Neuron (in vitro differentiated cells): ENCODE measurements around the gene GUCY1A1.
"Not testable (repeated sequence)": the region's sequence is repeated elsewhere in the genome, so short reads cannot be mapped to it uniquely, and the experiment has no call there.

Source experiments
- H2AFZ ChIP-seq: one replicate; pipeline ENCODE4 v1.6.1; 2013; ENCODE audit warnings: low read depth, mild to moderate bottlenecking, inconsistent platforms, low read length, moderate library complexity
- H3K27me3 ChIP-seq: one replicate; pipeline ENCODE4 v1.6.1; 2013; ENCODE audit warnings: low read length; ENCODE audit not compliant: insufficient read depth
- H3K36me3 ChIP-seq: one replicate; pipeline ENCODE4 v1.6.1; 2013; ENCODE audit warnings: low read length; ENCODE audit not compliant: insufficient read depth
- H3K4me1 ChIP-seq: one replicate; pipeline ENCODE4 v1.6.1; 2013; ENCODE audit warnings: low read length; ENCODE audit not compliant: insufficient read depth
- H3K4me3 ChIP-seq: 2 replicates; pipeline ENCODE4 v1.5.1; 2013; ENCODE audit warnings: mild to moderate bottlenecking, low read length, moderate library complexity
- H3K9me3 ChIP-seq: one replicate; pipeline ENCODE4 v1.6.1; 2013; ENCODE audit warnings: low read length

GUCY1A1 gene

GRCh38 chr4:155643087-155643486 is 23.6 kb upstream of the GUCY1A1 start:
- peaks cover 6% of the 10 kb centered on the region for H3K4me1 ChIP-seq
- no peaks in the 10 kb centered on the region for H3K36me3 ChIP-seq
- H3K4me3 ChIP-seq, result no peak overlapping the region
- H2AFZ ChIP-seq, result no peak overlapping the region
- no peaks in the 10 kb centered on the region for H3K9me3 ChIP-seq
- H3K27me3 ChIP-seq, result no peaks in the 10 kb centered on the region

DNA sequence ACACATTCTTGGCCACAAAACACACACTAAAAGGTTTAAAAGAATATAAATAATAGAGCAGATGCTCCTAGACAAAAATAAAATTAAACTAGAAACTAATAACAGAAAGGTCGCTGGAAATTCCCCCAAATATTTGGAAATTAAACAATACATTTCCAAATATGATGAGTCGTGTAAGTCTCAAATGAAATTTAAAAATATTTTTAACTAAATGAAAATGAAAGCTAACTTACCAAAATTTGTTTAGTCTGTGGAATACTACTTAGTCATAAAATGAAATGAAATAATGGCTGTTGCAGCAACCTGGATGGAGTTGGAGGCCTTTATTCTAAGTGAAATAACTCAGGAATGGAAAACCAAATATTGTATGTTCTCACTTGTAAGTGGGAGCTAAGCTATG is 20.6 kb upstream of the GUCY1A1 start:
- no peaks in the 10 kb centered on the region for H3K9me3 ChIP-seq
- H3K4me3 ChIP-seq, result no peak overlapping the region
- no peaks in the 10 kb centered on the region for H3K36me3 ChIP-seq
- no peaks in the 10 kb centered on the region for H3K27me3 ChIP-seq
- no peak overlapping the region for H2AFZ ChIP-seq
- H3K4me1 ChIP-seq, result no peaks in the 10 kb centered on the region

DNA sequence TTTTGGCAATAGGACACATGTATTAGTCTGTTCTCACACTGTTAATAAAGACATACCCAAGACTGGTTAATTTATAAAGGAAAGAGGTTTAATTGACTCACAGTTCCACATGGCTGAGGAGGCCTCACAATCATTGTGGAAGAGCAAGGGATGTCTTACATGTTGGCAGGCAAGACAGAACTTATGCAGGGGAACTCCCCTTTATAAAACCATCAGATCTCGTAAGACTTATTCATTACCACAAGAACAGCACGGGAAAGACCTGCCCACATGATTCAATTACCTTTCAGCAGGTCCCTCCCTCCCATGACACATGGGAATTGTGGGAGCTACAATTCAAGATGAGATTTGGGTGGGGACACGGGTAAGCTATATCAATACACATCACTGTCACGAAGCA is 15.9 kb upstream of the GUCY1A1 start:
- H3K4me3 ChIP-seq, H2AFZ ChIP-seq, H3K27me3 ChIP-seq, H3K36me3 ChIP-seq, H3K9me3 ChIP-seq, H3K4me1 ChIP-seq: not testable (repeated sequence)

- Histone ChIP-seq H3K27me3 (no peaks in the 10 kb centered on the region), H3K4me1 (no peaks in the 10 kb centered on the region), H3K36me3 (no peaks in the 10 kb centered on the region), H3K9me3 (no peaks in the 10 kb centered on the region), H2AFZ (no peak overlapping the region), H3K4me3 (no peak overlapping the region)
Measured at GRCh38 chr4:155653052-155653451, 13.6 kb upstream of the GUCY1A1 start.

GRCh38 chr4:155656025-155656424 is 10.6 kb upstream of the GUCY1A1 start:
- H3K36me3 ChIP-seq, result no peaks in the 10 kb centered on the region
- H3K9me3 ChIP-seq, result no peaks in the 10 kb centered on the region
- no peak overlapping the region for H2AFZ ChIP-seq
- no peaks in the 10 kb centered on the region for H3K4me1 ChIP-seq
- H3K4me3 ChIP-seq, result no peak overlapping the region
- peaks cover 2% of the 10 kb centered on the region for H3K27me3 ChIP-seq

GRCh38 chr4:155657169-155657568 is 9.5 kb upstream of the GUCY1A1 start:
- H3K36me3 ChIP-seq, result no peaks in the 10 kb centered on the region
- no peak overlapping the region for H2AFZ ChIP-seq
- peaks cover 2% of the 10 kb centered on the region for H3K27me3 ChIP-seq
- H3K4me1 ChIP-seq, result no peaks in the 10 kb centered on the region
- no peak overlapping the region for H3K4me3 ChIP-seq
- no peaks in the 10 kb centered on the region for H3K9me3 ChIP-seq

DNA sequence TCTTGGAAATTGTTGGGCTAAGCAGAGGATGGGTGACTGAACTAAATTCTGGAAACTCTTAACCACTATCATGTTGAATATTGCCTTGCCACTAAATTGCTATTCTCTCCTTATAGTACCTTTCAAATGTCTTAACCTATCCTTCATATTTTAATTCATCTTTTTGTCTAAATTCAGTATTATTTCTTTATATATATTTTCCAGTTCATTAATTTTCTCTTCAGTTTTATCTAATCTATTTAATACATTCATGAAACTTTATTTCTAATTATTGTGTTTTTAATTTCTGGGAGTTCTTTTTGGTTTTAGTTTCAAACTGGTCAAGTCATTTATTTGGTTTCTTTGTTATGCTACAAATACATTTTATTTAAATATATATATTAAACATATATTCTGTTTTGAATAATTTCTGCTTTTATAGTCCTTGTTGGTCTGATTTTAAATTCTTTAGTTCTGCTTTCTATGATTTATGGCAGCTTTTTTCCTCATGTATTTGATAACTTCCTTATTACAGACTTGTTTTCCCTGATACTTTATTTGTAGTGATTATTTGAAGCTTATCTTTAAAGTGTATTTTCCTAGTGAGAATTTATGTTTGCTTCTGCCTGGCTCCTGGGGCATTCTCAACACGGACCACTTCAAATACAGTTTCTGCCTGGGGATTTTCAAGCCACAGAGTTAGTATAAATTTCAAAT is 8.5 kb upstream of the GUCY1A1 start:
- Histone ChIP-seq H3K36me3 (no peaks in the 10 kb centered on the region), H3K9me3 (no peaks in the 10 kb centered on the region), H3K27me3 (peaks cover 2% of the 10 kb centered on the region), H3K4me1 (no peaks in the 10 kb centered on the region), H3K4me3 (no peak overlapping the region), H2AFZ (no peak overlapping the region)

DNA sequence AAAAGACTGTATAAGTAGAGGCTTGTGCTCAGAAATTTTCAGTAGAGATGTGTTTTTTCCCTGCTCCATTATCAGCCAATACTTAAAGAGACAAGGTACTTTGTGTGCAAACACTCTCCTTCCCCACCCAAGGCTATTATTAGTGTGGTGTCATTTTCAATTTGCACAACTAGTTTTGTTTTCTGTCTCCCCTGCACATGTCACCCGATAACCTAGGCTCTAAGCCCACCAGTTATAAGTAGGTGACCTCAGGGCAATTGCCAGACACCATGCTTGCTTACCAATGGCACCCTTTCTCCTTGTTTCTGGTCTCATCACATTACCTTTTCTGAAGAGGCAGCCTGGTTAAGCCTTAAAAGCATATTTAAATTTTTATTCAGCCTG is 8.0 kb upstream of the GUCY1A1 start:
- no peaks in the 10 kb centered on the region for H3K9me3 ChIP-seq
- H3K27me3 ChIP-seq, result peaks cover 2% of the 10 kb centered on the region
- no peaks in the 10 kb centered on the region for H3K36me3 ChIP-seq
- no peaks in the 10 kb centered on the region for H3K4me1 ChIP-seq
- H3K4me3 ChIP-seq, result no peak overlapping the region
- H2AFZ ChIP-seq, result no peak overlapping the region

DNA sequence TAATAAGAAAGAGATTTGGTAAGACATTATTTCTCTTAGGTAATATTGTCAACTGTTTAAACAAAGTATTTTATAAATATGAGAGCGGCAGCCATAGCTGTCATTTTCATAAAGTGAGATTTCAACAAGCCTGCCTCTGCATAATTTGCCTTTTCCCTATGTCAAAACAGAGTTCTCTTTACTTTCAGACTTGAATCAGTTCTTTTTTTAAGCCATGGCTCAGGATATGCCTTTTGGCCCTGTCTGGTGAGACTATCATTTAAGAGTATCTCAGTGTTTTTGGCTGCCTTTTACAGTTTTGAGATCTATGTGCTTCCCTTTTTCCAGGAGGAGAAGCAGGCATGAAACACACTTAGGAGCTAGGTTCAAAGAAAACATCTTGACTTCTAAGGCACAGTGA is 7.5 kb upstream of the GUCY1A1 start:
- no peaks in the 10 kb centered on the region for H3K4me1 ChIP-seq
- H3K4me3 ChIP-seq, result no peak overlapping the region
- no peaks in the 10 kb centered on the region for H3K36me3 ChIP-seq
- H3K27me3 ChIP-seq, result peaks cover 2% of the 10 kb centered on the region
- no peaks in the 10 kb centered on the region for H3K9me3 ChIP-seq
- H2AFZ ChIP-seq, result no peak overlapping the region

GRCh38 chr4:155660436-155660835 is 6.2 kb upstream of the GUCY1A1 start:
- no peaks in the 10 kb centered on the region for H3K4me1 ChIP-seq
- no peaks in the 10 kb centered on the region for H3K36me3 ChIP-seq
- no peak overlapping the region for H3K4me3 ChIP-seq
- no peaks in the 10 kb centered on the region for H3K9me3 ChIP-seq
- H2AFZ ChIP-seq, result no peak overlapping the region
- H3K27me3 ChIP-seq, result peaks cover 11% of the 10 kb centered on the region

DNA sequence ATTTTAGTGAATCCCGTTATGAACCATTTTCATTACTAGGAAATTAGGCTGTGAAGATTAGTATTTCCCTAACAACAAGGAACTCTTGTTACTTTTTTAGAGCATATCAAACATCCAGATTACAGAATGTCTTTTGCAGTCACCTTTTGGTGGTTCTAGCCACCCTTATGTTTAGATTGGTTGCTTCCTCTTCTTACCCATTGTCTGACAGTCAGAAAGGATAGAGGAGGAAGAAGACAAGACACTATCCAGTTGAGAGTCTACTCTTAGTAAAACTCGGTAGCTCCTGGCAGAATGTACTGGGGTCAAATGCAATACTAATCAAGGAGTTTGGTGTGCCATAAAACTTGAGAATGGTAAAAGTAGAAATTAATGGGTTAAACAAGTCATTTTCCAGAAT is 1.6 kb upstream of the GUCY1A1 start:
- Histone ChIP-seq H2AFZ (no peak overlapping the region), H3K9me3 (no peaks in the 10 kb centered on the region), H3K4me3 (no peak overlapping the region), H3K27me3 (peaks cover 41% of the 10 kb centered on the region), H3K4me1 (peaks cover 18% of the 10 kb centered on the region), H3K36me3 (no peaks in the 10 kb centered on the region)

GRCh38 chr4:155667222-155667567 is 547 bp downstream of the GUCY1A1 start:
- Histone ChIP-seq H3K4me1 (peaks cover 18% of the 10 kb centered on the region), H2AFZ (peak overlapping the region; percentile 47), H3K36me3 (no peaks in the 10 kb centered on the region), H3K4me3 (peak overlapping the region; percentile 43), H3K27me3 (peaks cover 53% of the 10 kb centered on the region), H3K9me3 (no peaks in the 10 kb centered on the region)

- Histone ChIP-seq H3K36me3 (no peaks in the 10 kb centered on the region), H2AFZ (peak overlapping the region; percentile 47), H3K27me3 (peaks cover 56% of the 10 kb centered on the region), H3K4me3 (peak overlapping the region; percentile 43), H3K9me3 (no peaks in the 10 kb centered on the region), H3K4me1 (peaks cover 18% of the 10 kb centered on the region)
Measured at GRCh38 chr4:155667568-155668511, 1.2 kb downstream of the GUCY1A1 start.
